Loucy (cell line): Measurements from ENCODE around the gene ZNF22.

ENCODE experiments used
- H2AFZ ChIP-seq: fragments of 200-600 bp; sonication (generic); 2 replicates; pipeline ENCODE4 v1.6.0; 2016; ENCODE audit warnings: antibody characterized with exemption, mild to moderate bottlenecking, low read length, moderate library complexity
- H3F3A ChIP-seq: fragments of 200-600 bp; 2 replicates; pipeline ENCODE4 v1.6.0; 2016; ENCODE audit warnings: antibody characterized with exemption, low read depth, mild to moderate bottlenecking
- H3K27me3 ChIP-seq: fragments of 200-600 bp; sonication (generic); 2 replicates; pipeline ENCODE4 v1.6.1; 2014; ENCODE audit warnings: low read length, mild to moderate bottlenecking; ENCODE audit not compliant: insufficient read depth, poor library complexity, severe bottlenecking
- H3K36me3 ChIP-seq: fragments of 200-600 bp; sonication (generic); 2 replicates; pipeline ENCODE4 v1.6.1; 2016; ENCODE audit warnings: low read length; ENCODE audit not compliant: insufficient read depth
- H3K4me1 ChIP-seq: fragments of 200-600 bp; sonication (generic); 2 replicates; pipeline ENCODE4 v1.5.1; 2014; ENCODE audit warnings: low read length, mild to moderate bottlenecking; ENCODE audit not compliant: insufficient read depth, poor library complexity, severe bottlenecking
- H3K4me2 ChIP-seq: fragments of 200-600 bp; sonication (generic); 2 replicates; pipeline ENCODE4 v1.6.0; 2014; ENCODE audit warnings: antibody characterized with exemption, low read length, low read depth, mild to moderate bottlenecking; ENCODE audit not compliant: poor library complexity, severe bottlenecking
- H3K4me3 ChIP-seq: fragments of 200-600 bp; sonication (generic); 2 replicates; pipeline ENCODE4 v1.5.1; 2014; ENCODE audit warnings: low read length, mild to moderate bottlenecking, mixed read lengths; ENCODE audit not compliant: poor library complexity, severe bottlenecking
- H3K79me2 ChIP-seq: fragments of 200-600 bp; sonication (generic); 2 replicates; pipeline ENCODE4 v1.6.1; 2014; ENCODE audit warnings: low read length; ENCODE audit not compliant: insufficient read depth
- H3K9ac ChIP-seq: fragments of 200-600 bp; sonication (generic); 2 replicates; pipeline ENCODE4 v1.6.0; 2014; ENCODE audit warnings: mild to moderate bottlenecking, low read depth, low read length, moderate library complexity; ENCODE audit not compliant: poor library complexity, severe bottlenecking
- H3K9me2 ChIP-seq: fragments of 200-600 bp; sonication (generic); replicated peaks from 2 replicates; pipeline ENCODE4 v1.6.1; 2016; ENCODE audit warnings: low read depth, low read length, mixed read lengths
- H3K9me3 ChIP-seq: fragments of 200-600 bp; sonication (generic); 2 replicates; pipeline ENCODE4 v1.6.1; 2014; ENCODE audit warnings: mild to moderate bottlenecking, antibody characterized with exemption, low read length, low read depth; ENCODE audit not compliant: insufficient read depth
- H4K20me1 ChIP-seq: fragments of 200-600 bp; sonication (generic); 2 replicates; pipeline ENCODE4 v1.6.0; 2014; ENCODE audit warnings: antibody characterized with exemption, low read length, mild to moderate bottlenecking; ENCODE audit not compliant: insufficient read depth, poor library complexity, severe bottlenecking
- EZH2phosphoT487 ChIP-seq: fragments of 200-600 bp; IDR thresholded peaks from 2 replicates; pipeline ENCODE4 v1.6.1; 2018; ENCODE audit warnings: antibody characterized with exemption, mild to moderate bottlenecking, moderate library complexity, borderline replicate concordance
- TF ChIP-seq, protein P1 (sequence below): fragments of 200-600 bp; sonication (generic); conservative IDR thresholded peaks from 2 replicates; pipeline ENCODE4 v1.5.1; 2014; ENCODE audit warnings: mild to moderate bottlenecking, antibody characterized with exemption, low read length

The ZNF22 gene

DNA sequence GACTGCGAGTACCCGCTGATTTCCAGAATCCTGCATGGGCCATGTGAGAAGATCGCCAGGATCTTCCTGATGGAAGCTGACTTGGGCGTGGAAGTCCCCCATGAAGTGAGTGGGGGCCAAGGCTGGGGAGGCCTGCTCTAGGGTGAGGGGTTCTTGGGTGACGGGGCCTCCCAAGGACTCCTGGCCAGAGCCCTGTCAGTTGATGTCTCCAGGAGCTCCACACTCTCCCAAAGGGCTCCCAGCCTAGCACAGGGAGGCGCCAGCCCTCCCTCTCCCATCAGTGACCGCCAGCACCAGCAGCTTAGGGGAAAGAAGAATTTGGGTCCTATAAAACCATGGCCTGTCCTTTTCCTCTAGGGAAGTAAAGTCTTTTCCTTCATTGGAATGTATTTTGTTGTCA, 9.8 kb upstream of the ZNF22 start:
- H3K9me3 ChIP-seq, result no peaks in the 10 kb centered on the region
- no peaks in the 10 kb centered on the region for H3K79me2 ChIP-seq
- H3K9ac ChIP-seq, result no peak overlapping the region
- peaks cover 6% of the 10 kb centered on the region; the same call in 1 of the 2 replicates for H3F3A ChIP-seq
- H2AFZ ChIP-seq, result no peak overlapping the region
- H3K9me2 ChIP-seq, result no peaks in the 10 kb centered on the region
- H3K36me3 ChIP-seq, result no peaks in the 10 kb centered on the region
- H3K4me2 ChIP-seq, result no peak overlapping the region
- no peaks in the 10 kb centered on the region for H3K27me3 ChIP-seq
- H3K4me1 ChIP-seq, result peaks cover 32% of the 10 kb centered on the region
- no peaks in the 10 kb centered on the region for H4K20me1 ChIP-seq
- TF ChIP-seq, protein P1, sequence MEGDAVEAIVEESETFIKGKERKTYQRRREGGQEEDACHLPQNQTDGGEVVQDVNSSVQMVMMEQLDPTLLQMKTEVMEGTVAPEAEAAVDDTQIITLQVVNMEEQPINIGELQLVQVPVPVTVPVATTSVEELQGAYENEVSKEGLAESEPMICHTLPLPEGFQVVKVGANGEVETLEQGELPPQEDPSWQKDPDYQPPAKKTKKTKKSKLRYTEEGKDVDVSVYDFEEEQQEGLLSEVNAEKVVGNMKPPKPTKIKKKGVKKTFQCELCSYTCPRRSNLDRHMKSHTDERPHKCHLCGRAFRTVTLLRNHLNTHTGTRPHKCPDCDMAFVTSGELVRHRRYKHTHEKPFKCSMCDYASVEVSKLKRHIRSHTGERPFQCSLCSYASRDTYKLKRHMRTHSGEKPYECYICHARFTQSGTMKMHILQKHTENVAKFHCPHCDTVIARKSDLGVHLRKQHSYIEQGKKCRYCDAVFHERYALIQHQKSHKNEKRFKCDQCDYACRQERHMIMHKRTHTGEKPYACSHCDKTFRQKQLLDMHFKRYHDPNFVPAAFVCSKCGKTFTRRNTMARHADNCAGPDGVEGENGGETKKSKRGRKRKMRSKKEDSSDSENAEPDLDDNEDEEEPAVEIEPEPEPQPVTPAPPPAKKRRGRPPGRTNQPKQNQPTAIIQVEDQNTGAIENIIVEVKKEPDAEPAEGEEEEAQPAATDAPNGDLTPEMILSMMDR, result no peak
- TF ChIP-seq EZH2phosphoT487, result no peak
- no peak overlapping the region for H3K4me3 ChIP-seq

DNA sequence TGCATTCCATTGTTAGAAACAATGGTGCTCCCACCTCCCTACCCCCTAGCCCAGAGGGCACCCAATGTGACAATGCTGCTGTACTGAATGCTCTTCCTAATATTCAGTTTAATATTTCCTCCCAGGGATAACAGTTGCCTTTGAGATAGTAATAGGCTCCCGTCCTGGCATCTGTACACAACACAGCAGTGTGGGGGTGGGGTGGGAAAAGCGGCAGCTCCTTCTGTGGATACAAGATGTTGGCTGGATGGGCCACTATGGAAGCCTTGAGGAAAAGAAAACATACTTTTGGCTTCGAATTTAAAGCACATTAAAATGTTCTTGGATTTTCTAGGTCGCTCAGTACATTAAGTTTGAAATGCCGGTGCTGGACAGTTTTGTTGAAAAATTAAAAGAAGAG, 9.2 kb upstream of the ZNF22 start:
- H3K9ac ChIP-seq, result no peak overlapping the region
- H3K79me2 ChIP-seq, result no peaks in the 10 kb centered on the region
- no peaks in the 10 kb centered on the region for H3K9me3 ChIP-seq
- H3K27me3 ChIP-seq, result no peaks in the 10 kb centered on the region
- H3K9me2 ChIP-seq, result no peaks in the 10 kb centered on the region
- TF ChIP-seq EZH2phosphoT487, result no peak
- TF ChIP-seq, protein P1, result no peak
- H3K4me3 ChIP-seq, result no peak overlapping the region
- no peaks in the 10 kb centered on the region for H4K20me1 ChIP-seq
- peaks cover 34% of the 10 kb centered on the region for H3K4me1 ChIP-seq
- H2AFZ ChIP-seq, result no peak overlapping the region
- H3K4me2 ChIP-seq, result no peak overlapping the region
- no peaks in the 10 kb centered on the region for H3K36me3 ChIP-seq
- H3F3A ChIP-seq, result peaks cover 12% of the 10 kb centered on the region; the same call in 1 of the 2 replicates

DNA sequence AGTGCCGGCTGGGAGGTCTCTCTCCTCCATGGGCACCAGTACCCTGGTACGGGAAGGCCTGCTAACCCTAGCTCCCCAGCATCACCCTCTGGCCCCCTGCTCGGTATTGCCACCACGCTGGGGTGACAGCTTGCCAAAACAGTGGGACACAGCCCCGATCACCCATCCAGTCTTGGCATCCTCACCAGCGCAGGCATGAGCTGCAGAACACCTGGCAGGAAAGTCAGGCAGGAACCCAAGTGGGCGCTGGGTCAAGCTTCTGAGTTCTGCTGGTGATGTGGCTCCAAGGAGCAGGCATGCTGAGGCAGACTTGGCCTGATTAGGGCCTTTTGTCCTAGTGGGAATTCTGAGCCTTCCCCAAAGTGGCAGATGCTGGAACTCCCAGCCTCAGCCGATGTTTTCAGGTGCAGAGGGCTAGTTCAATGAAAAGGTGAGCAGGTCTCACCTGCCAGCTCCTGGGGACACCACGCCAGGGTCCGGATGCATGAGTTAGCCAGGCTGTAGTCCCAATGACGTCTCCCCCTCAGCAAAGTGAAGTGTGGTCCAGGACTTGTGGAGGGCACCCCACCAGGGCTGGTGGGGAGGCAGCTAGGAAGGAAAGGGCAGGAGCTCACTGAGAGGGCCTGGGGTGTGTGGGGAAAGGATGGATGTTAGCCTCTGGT, 8.5 kb upstream of the ZNF22 start:
- Histone ChIP-seq H3K4me1 (peaks cover 37% of the 10 kb centered on the region), H2AFZ (no peak overlapping the region), H3K9me3 (no peaks in the 10 kb centered on the region), H3K27me3 (no peaks in the 10 kb centered on the region), H3F3A (peaks cover 13% of the 10 kb centered on the region; the same call in 1 of the 2 replicates), H3K79me2 (no peaks in the 10 kb centered on the region), H3K9ac (no peak overlapping the region), H3K36me3 (no peaks in the 10 kb centered on the region), H4K20me1 (no peaks in the 10 kb centered on the region), H3K4me3 (no peak overlapping the region), H3K4me2 (no peak overlapping the region), H3K9me2 (no peaks in the 10 kb centered on the region)
- TF ChIP-seq EZH2phosphoT487, result no peak

DNA sequence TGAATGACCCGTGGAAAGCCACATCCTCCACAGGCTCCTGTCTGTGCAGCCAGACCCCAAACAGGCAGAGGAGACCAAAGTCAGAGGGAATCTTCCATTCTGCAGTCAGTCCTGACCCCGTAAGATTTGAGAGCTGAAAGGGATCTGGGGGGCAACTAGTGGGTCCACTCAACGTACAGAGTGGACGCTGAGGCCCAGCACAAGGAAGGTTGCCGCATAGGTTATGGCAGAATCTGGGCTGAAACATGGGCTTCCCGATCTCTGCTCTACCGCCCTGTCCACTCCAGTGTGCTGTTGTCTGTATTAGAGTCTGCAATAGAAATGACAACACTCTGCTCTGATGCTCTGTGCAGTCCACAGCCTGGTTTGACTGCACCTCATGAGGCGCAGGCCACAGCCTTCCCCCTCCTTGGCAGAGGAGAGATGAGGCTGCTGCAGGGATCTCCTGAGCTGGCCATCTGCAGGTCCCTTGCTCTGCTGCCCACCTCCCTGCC, 7.9 kb upstream of the ZNF22 start:
- no peaks in the 10 kb centered on the region for H3K27me3 ChIP-seq
- no peak overlapping the region for H2AFZ ChIP-seq
- no peak overlapping the region for H3K9ac ChIP-seq
- TF ChIP-seq EZH2phosphoT487, result no peak
- TF ChIP-seq, protein P1, result no peak
- no peaks in the 10 kb centered on the region for H3K9me3 ChIP-seq
- no peak overlapping the region for H3K4me2 ChIP-seq
- H3K79me2 ChIP-seq, result peaks cover 2% of the 10 kb centered on the region; the same call in 1 of the 2 replicates
- H3K36me3 ChIP-seq, result no peaks in the 10 kb centered on the region
- H3K9me2 ChIP-seq, result no peaks in the 10 kb centered on the region
- peaks cover 42% of the 10 kb centered on the region for H3K4me1 ChIP-seq
- no peak overlapping the region for H3K4me3 ChIP-seq
- peaks cover 13% of the 10 kb centered on the region; the same call in 1 of the 2 replicates for H3F3A ChIP-seq
- H4K20me1 ChIP-seq, result no peaks in the 10 kb centered on the region
